ENCODE data around the gene RAB6B.

GRCh38 chr3:133833267-133833666, 62.4 kb downstream of the RAB6B start:
- no peak for TF ChIP-seq MAX (IDR thresholded peaks at IDR 0.05)
- no peak for TF ChIP-seq SUZ12 (IDR thresholded peaks at IDR 0.05; ENCODE audit: low read length)
- TF ChIP-seq JUND (IDR thresholded peaks at IDR 0.05; ENCODE audit: low read length): no peak
- no peak for TF ChIP-seq ZNF274 (IDR thresholded peaks at IDR 0.05; ENCODE audit: borderline replicate concordance, extremely low read depth, low read length)
- TF ChIP-seq ATF2 (IDR thresholded peaks at IDR 0.05; ENCODE audit: low read length): no peak
- no peak for TF ChIP-seq RAD21 (IDR thresholded peaks at IDR 0.05 in 1 of 2, conservative IDR thresholded peaks at IDR 0.05 in 1 of 2; ENCODE audit: low read depth in 2 of 2, low read length in 2 of 2)
- TF ChIP-seq TCF12 (IDR thresholded peaks at IDR 0.05; ENCODE audit: low read depth, low read length): no peak
- no peak for TF ChIP-seq HDAC2 (IDR thresholded peaks at IDR 0.05; ENCODE audit: borderline replicate concordance in 1 of 2, low read depth in 2 of 2, low read length in 2 of 2)
- TF ChIP-seq CTCF (IDR thresholded peaks at IDR 0.05; ENCODE audit: control extremely low read depth in 1 of 3, insufficient read depth in 1 of 3, low read depth in 1 of 3, low read length in 3 of 3): no peak

All from H1 (cell line).